GM20431 (cell line): ENCODE data around the gene MEAF6.
"Not testable (repeated sequence)": the region's sequence is repeated elsewhere in the genome, so short reads cannot be mapped to it uniquely, and the experiment has no call there.

Experiments
- in situ Hi-C: fragments of 300-500 bp; cut with MseI, MboI; formaldehyde crosslinking; loops from one replicate; pipeline ENCODE4 v1.15.0; 2020; ENCODE audit warnings: low sequenced_read_pairs; ENCODE audit not compliant: unreplicated experiment

Gene MEAF6

DNA sequence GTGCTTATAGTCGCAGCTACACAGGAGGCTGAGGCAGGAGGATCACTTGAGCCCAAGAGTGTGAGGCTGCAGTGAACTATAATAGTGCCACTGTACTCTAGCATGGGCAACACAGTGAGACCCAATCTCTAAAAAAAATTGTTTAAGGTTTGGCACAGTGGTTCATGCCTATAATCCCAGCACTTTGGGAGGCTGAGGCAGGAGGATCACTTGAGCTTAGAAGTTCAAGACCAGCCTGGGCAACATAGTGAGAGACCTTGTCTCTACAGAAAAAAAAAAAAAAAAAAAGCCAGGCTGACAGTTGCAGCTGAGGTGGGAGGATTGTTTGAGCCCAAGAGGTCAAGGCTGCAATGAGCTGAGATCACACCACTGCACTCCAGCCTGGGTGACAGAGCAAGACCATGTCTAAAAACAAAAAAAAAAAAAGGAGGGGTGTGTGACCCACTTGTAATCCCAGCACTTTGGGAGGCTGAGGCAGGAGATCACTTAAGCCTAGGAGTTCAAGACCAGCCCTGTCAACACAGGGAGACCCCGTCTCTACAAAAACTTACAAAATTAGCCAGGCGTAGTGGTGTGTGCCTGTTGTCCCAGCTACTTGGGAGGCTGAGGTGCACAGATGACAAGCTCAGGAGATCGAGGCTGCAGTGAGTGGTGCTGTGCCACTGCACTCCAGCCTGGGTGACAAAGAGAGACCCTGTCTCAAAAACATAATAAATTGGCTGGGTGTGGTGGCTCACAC lies 18.0 kb upstream of the MEAF6 start:
- in situ Hi-C loops = not testable (repeated sequence)

- in situ Hi-C loops = not testable (repeated sequence)
Observed at GRCh38 chr1:37529888-37530287, 15.3 kb upstream of the MEAF6 start.

GRCh38 chr1:37519613-37520012 lies 5.0 kb upstream of the MEAF6 start:
- in situ Hi-C loops = no loop called here

DNA sequence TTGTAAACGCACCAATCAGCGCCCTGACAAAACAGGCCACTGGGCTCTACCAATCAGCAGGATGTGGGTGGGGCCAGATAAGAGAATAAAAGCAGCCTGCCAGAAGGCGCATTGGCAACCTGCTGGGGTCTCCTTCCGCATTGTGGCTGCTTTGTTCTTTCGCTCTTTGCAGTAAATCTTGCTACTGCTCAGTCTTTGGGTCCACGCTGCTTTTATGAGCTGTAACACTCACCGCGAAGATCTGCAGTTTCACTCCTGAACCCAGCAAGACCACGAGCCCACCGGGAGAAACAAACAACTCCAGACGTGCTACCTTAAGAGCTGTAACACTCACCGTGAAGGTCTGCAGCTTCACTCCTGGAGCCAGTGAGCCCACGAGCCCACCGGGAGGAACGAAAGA lies 4.4 kb upstream of the MEAF6 start:
- in situ Hi-C loops = not testable (repeated sequence)

GRCh38 chr1:37518241-37518640 lies 3.7 kb upstream of the MEAF6 start:
- in situ Hi-C loops = not testable (repeated sequence)

DNA sequence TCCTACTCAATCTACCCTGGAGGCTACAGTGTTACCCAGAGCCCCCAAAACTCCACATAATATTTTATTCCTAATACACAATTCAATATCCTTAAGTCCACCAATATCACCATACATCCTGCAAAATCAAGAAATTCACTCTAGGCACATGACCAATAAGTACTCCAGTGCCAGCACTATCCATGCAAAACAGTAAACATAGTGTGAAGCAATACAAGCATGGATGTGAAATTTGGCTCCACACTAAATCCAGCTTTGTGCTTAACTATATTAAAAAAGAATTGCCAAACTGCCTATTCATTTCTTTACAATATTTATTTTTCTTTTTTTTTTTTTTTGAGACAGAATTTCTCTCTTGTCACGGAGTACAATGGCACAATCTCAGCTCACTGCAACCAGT lies 3.0 kb upstream of the MEAF6 start:
- in situ Hi-C loops = no loop called here

GRCh38 chr1:37515185-37516034 lies 844 bp upstream of the MEAF6 start:
- in situ Hi-C loops = no loop called here

GRCh38 chr1:37513795-37514349 lies 694 bp downstream of the MEAF6 start:
- in situ Hi-C loops = no loop called here

DNA sequence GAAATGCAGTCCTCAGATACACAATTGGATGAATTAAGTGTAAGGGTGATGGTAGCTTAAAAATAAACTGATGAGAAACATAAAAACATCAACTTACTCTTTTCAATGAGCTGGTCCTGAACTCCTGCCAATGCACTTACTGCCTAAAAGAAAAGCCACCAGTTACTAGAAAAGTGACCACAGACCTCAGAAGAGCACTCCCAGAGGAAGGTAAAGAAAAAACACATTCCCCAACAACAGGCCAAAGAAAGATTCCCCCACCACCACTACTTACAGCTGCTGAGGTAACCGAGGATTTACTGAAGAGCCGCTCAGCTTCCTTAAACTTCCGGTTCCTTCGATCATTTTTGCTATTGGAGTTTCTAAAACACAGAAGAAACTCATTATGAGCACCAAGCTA lies 5.4 kb downstream of the MEAF6 start:
- in situ Hi-C loops = no loop called here

GRCh38 chr1:37506740-37507139 lies 7.8 kb downstream of the MEAF6 start:
- in situ Hi-C loops = no loop called here

DNA sequence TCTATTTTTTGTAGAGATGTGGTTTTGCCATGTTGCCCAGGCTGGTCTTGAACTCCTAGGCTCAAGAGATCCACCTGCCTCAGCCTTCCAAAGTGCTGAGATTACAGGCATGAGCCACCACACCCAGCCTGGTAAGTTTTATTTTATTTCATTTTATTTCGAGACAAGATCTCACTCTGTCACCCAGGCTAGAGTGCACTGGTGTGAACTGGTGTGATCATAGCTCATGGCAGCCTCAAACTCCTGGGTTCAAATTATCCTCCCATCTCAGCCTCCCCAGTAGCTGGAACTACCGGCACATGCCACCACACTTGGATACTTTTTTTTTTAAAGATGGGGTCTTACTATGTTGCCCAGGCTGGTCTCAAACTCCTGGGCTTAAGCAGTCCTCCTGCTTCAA lies 11.8 kb downstream of the MEAF6 start:
- in situ Hi-C loops = not testable (repeated sequence)

DNA sequence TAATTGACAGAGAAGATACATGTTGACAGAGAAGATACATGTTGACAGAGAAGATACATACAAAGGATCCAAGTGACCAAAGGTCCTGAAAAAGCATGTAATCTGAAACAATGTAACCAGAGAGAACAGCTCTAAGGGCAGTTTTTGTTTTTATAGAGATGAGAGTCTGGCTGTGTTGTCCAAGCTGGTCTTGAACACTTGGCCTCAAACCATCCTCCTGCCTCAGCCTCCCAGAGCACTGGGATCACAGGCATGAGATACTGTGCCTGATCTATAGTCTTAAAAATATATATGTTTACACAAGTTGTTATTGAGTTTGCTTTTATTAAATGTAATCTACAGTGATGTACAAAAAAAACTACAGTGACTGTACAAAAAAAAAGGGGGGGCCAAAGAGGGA lies 12.5 kb downstream of the MEAF6 start:
- in situ Hi-C loops = no loop called here

GRCh38 chr1:37501661-37502060 lies 12.9 kb downstream of the MEAF6 start:
- in situ Hi-C loops = no loop called here

DNA sequence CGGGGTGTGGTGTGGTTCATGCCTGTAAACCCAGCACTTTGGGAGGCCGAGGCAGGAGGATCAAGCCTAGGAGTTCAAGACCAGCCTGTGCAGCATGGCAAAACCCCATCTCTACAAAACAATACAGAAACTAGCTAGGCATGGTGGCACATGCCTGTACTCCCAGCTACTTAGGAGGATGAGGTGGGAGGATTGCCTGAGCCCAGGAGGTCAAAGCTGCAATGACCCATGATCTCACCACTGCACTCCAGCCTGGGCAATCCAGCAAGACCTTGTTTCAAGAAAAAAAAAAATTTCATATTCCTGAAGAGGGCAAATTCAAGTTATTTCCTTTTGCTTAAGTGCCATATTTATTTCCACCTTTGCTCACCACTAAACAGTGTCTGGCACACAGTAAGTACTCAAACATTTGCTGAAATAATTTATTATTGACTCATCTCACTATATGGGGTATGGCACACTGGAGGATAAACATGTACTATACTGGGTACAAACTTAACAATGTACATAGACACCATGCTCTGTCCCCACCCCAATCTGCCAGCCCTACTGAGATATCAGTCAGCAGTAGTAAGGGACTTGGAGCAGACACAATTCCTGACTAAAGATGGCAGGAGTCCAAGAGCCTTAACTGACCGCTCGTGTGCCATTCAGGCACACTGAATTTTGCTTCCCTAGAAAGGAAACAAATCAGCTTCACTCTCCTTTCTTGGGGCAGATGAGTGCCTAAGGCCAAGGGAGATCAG lies 15.5 kb downstream of the MEAF6 start:
- in situ Hi-C loops = no loop called here

GRCh38 chr1:37497832-37498231 lies 16.7 kb downstream of the MEAF6 start:
- in situ Hi-C loops = no loop called here

DNA sequence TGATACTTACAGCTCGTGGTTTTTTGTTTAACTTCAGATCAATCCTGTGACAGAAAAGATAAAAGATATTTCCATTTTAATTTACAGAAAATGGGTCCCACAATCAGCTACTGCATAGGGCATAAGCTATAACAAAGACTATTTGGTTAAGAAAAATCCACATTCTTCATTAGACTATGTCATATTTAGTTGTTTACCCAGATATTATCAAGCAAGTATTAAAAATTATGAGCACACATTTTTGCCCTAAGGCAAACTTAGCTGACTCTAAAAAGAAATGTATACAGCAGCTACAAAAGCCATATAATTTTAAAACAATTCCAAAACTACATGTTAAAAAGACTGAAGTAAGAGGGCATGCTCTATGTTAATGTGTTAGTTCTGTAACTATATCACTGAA lies 18.7 kb downstream of the MEAF6 start:
- in situ Hi-C loops = no loop called here

GRCh38 chr1:37493336-37494098 lies 21.0 kb downstream of the MEAF6 start:
- in situ Hi-C loops = no loop called here

DNA sequence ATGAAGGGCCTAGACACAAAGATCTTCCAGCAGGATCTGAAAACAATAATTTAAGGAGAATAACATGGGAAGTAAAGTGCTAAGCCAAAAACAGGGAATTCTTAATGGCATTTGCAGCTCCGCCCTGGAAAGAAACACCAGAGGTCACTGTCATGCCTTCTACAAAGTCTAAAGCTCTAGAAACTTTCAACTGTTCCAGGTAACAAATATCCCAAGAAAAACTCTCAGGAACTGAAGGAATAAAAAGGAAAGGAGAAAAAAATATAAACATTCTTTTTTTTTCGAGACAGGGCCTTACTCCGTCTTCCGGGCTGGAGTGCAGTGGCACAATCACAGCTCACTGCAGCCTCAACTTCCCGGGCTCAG lies 27.0 kb downstream of the MEAF6 start:
- in situ Hi-C loops = no loop called here

DNA sequence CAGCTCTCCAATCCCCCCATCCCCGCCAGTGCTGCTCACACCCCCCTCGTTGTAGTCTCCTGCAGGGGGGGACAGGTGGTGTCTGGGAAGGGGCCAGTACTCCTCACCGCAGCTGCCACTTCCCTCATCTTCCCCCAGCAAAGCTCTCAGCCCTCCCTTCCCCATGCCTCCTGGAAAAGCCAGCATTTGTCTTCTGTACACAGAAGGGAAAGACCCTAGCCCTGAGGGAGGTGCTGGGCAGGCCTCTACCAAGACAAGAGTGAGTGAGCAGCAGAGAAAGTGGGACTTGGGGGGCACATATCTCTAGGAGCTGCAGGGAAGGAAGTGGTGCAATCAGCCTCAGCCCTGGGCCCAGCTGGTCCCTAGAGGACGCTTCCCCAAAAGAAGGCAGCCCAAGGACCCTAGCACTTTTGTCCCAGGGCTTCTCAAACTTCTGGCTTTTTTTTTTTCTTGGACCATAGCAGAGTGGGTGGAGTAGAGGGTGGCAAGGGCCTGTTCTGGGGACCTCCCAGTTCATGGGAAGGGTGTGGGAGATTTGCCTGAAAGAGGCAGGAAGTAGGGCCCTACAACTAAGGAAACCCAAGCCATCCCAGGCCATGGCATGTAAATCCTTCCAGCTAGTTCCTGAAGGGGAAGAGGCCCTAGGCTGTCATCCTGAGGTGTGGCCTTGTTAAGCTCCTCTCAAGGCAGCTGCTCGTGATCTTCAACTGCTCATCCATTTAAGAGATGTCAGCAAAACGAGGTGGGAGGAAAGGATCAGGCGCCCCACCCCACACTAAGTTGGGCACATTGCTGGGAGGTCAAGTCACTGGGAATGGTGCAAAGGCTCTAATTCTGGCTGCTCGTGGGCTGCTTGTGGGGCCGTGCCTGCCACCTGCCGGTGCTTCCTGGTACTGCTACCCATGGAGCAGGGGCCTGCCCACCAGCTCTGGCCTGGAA lies 27.6 kb downstream of the MEAF6 start:
- in situ Hi-C loops = no loop called here
